Inflammatory macrophage treated with lipopolysaccharide for 4 hours (primary cell): ENCODE data around the gene REXO5.

Experiments used
- DNase-seq: peaks from one replicate; pipeline ENCODE4 v3.0.0-alpha.2; 2020

Gene REXO5

GRCh38 chr16:20801278-20801677 lies 5.0 kb upstream of the REXO5 start:
- DNase-seq, result no peak

- DNase-seq, result no peak
Measured at GRCh38 chr16:20803192-20803560, 3.2 kb upstream of the REXO5 start.

- DNase-seq, result no peak
Measured at GRCh38 chr16:20803561-20804214, 2.6 kb upstream of the REXO5 start.

- peak; percentile 0 for DNase-seq
Measured at GRCh38 chr16:20805684-20806167, 601 bp upstream of the REXO5 start.

GRCh38 chr16:20807862-20808261 lies 1.5 kb downstream of the REXO5 start:
- no peak for DNase-seq

GRCh38 chr16:20811889-20812439 lies 5.6 kb downstream of the REXO5 start:
- DNase-seq, result no peak

GRCh38 chr16:20812510-20812909 lies 6.2 kb downstream of the REXO5 start:
- no peak for DNase-seq

GRCh38 chr16:20814784-20815183 lies 8.5 kb downstream of the REXO5 start:
- no peak for DNase-seq

- DNase-seq, result no peak
Measured at GRCh38 chr16:20818929-20819585, 12.7 kb downstream of the REXO5 start.

- peak; percentile 19 for DNase-seq
Measured at GRCh38 chr16:20821682-20822081, 15.4 kb downstream of the REXO5 start.

- DNase-seq, result peak; percentile 56
Measured at GRCh38 chr16:20822521-20823325, 16.4 kb downstream of the REXO5 start.

GRCh38 chr16:20826039-20826566 lies 19.8 kb downstream of the REXO5 start:
- no peak for DNase-seq

- no peak for DNase-seq
Measured at GRCh38 chr16:20829536-20829935, 23.2 kb downstream of the REXO5 start.

- no peak for DNase-seq
Measured at GRCh38 chr16:20830372-20830771, 24.0 kb downstream of the REXO5 start.

GRCh38 chr16:20833086-20833485 lies 26.8 kb downstream of the REXO5 start:
- no peak for DNase-seq

GRCh38 chr16:20838240-20838639 lies 31.9 kb downstream of the REXO5 start:
- DNase-seq, result peak; percentile 31

- no peak for DNase-seq
Measured at GRCh38 chr16:20839504-20839903, 33.2 kb downstream of the REXO5 start.

- DNase-seq, result no peak
Measured at GRCh38 chr16:20844054-20844453, 37.7 kb downstream of the REXO5 start.

- no peak for DNase-seq
Measured at GRCh38 chr16:20844588-20844987, 38.3 kb downstream of the REXO5 start.

- DNase-seq, result no peak
Measured at GRCh38 chr16:20846030-20846429, 39.7 kb downstream of the REXO5 start.

GRCh38 chr16:20846551-20846950 lies 40.2 kb downstream of the REXO5 start:
- DNase-seq, result no peak

GRCh38 chr16:20847550-20847949 lies 41.2 kb downstream of the REXO5 start:
- no peak for DNase-seq
